HK-2 (cell line): Measurements from ENCODE around the gene KCTD1.
"Not testable (repeated sequence)": the region's sequence is repeated elsewhere in the genome, so short reads cannot be mapped to it uniquely, and the experiment has no call there.

Source experiments
- DNase-seq: peaks from one replicate; pipeline ENCODE4 v3.0.0-alpha.2; 2018; ENCODE audit not compliant: unreplicated experiment

KCTD1 gene

GRCh38 chr18:26458526-26459232 lies 89.7 kb downstream of the KCTD1 start:
- no peak for DNase-seq

GRCh38 chr18:26457611-26458353 lies 90.6 kb downstream of the KCTD1 start:
- DNase-seq = no peak

- no peak for DNase-seq
These were observed 91.2 kb downstream of the KCTD1 start for GRCh38 chr18:26457195-26457594.

- DNase-seq = no peak
These were observed 92.3 kb downstream of the KCTD1 start for GRCh38 chr18:26456070-26456491.

- DNase-seq = no peak
These were observed 92.7 kb downstream of the KCTD1 start for GRCh38 chr18:26455639-26456038.

DNA sequence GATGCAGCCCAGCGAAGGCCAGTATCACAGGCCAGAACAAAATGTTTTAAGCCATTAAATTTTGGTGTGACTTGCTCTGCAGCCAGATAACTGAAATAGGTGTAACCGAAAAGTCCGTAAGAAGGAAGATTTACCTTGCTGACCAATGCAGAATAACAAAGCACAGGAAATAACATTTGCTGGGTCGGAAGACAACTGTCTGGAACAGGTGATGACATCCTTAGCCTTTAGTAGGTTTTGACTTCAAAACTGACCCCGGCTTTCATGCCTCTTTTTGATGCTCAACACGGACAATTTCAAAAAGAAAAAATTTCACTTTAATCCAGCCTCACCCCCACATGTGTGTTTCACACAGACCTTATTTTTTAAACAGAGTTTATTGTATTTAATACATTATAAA lies 93.7 kb downstream of the KCTD1 start:
- DNase-seq = no peak

DNA sequence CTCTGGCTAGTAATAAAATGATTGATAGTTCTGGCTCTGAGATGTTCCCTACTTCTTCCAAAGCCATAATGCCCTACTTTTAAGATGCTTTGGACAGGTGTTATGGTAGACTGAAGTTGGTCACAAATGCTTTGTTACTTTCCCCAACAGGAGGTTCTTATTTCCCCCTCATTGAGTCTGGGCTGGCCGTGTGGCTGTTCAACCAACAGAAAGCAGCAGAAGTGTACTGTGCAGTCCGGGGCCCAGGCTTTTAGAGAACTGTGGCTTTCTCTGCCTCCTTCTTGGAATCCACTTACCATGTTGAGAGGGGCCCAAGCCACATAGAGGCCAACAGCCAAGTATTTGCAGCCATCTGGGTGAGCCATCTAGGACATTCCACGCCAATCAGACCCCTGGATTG lies 94.2 kb downstream of the KCTD1 start:
- no peak for DNase-seq

DNA sequence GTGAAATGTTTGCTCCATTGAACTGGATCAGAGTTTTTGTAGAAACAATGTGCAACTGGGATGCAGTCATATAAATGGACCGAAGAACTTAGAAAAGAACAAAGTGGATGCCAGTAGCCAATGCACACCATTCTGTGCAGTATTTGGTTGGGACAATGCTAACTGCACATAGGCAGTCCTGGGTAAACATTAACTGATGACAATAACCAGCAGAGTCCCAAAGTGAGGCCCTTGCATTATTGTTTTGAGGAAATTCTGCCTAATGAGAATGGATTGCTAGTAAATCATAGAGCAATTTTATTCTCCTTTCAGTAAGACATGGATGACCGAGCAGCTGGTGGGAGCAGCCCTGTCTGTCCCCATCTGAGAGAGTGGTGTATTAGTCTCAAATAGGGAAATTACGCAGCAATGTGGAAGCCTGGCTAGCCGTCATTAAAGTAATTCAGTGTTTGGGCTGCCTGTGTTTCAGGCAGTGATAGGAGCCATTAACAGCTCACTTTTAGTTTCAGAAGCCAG lies 94.9 kb downstream of the KCTD1 start:
- DNase-seq = peak; percentile 40

DNA sequence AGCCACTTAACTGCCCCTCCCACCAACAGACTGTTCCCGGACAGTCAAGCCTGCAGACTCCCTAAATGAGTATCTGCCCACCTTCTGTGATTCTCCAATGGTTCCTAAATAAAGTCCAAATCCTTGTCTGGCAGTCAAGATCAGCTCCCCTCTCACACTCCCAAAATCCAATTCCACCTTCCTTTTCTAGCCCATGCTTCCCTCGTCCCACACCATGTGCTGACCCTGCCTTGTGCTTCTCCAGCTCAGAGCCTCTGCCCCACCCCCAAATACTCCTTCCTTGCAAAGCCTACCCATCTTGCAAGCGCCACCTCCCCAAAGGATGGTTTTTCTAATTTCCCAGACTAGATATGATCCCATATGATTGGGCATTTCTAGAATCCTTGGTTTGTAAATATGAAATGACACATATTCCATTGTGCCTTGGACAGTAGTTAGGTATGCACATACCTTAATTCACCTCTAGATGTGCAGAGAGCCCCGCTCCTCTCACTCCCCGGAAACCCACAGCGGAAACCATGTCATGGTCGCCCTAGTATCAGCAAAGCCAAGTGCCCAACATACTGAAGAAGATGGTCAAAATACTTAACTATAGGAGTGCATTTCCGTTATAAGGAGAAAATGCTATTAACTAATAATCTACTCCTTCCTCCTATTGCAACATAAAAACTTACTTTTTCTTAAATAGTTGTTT lies 97.2 kb downstream of the KCTD1 start:
- DNase-seq = no peak

GRCh38 chr18:26448714-26449159 lies 99.6 kb downstream of the KCTD1 start:
- no peak for DNase-seq

DNA sequence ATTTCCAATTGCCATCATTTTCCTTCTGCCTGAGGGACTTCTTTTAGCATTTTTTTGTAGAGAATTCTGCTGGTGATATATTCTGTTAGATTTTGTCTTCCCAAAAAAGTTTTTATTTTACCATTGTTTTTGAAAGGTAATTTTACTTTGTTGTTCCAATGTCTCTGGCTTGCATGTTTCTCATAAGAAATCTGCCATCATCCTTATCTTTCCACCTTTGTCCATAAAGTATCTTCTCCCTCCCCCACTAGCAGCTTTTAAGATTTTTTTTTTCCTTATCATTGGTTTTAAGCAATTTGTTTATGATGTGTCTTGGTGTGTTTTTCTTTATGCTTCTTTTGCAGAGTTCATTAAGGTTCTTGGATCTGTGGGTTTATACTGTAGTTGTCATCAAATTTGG lies 104.5 kb downstream of the KCTD1 start:
- no peak for DNase-seq

DNA sequence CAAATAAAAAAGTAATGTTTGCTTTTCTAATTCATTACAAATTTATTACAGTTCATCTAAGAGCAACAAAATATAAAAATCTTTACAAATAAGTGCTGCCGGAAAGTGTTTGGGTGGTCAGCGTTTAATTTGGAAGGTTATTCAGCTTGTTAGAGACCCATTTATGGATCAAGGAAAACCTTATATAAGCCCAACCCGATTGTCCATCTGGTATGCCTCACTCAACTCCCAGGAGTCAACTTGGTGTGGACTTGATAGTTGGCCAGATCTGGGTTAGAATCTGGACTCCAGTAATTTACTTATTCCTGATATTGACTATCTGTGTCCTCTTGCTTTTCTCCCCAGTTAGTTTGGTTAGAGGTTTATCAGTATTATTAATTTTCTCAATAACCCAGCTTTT lies 106.2 kb downstream of the KCTD1 start:
- DNase-seq = no peak

- no peak for DNase-seq
These were observed 107.7 kb downstream of the KCTD1 start for GRCh38 chr18:26440644-26441043.

GRCh38 chr18:26439537-26439936 lies 108.8 kb downstream of the KCTD1 start:
- DNase-seq = no peak

DNA sequence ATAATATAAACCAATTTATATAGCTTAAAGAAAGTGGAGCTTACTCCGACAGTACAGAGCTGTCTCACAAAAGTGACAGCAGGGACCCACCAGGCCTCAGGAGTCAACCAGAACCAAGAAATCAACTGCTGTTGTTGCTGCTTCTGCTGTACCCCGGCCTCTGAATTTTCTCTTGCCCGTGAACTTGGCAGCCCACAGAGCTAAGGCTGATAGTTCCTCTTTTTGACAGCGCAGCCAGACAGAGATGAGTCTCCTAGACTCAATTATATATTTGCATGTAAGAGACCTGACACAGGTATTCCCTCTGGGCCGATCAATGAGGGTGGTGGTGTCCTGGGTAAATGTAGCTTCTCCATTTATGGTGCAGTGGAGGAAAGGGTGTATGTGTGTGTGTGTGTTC lies 109.4 kb downstream of the KCTD1 start:
- no peak for DNase-seq

DNA sequence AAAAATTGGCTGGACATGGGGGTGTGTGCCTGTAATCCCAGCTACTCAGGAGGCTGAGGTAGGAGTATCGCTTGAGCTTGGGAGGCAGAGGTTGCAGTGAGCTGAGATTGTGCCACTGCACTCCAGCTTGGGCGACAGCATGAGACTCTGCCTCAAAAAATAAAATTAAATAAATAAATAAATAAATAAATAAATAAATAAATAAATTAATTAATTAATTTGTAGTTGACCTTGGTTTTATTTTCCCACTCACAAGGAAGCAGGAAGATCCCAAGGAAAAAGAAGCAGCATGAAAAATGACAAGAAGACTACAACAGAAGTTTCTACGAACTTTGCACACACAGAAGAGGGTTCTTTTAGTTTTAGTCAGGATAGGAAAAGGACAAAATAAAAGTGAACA lies 110.7 kb downstream of the KCTD1 start:
- DNase-seq = not testable (repeated sequence)

DNA sequence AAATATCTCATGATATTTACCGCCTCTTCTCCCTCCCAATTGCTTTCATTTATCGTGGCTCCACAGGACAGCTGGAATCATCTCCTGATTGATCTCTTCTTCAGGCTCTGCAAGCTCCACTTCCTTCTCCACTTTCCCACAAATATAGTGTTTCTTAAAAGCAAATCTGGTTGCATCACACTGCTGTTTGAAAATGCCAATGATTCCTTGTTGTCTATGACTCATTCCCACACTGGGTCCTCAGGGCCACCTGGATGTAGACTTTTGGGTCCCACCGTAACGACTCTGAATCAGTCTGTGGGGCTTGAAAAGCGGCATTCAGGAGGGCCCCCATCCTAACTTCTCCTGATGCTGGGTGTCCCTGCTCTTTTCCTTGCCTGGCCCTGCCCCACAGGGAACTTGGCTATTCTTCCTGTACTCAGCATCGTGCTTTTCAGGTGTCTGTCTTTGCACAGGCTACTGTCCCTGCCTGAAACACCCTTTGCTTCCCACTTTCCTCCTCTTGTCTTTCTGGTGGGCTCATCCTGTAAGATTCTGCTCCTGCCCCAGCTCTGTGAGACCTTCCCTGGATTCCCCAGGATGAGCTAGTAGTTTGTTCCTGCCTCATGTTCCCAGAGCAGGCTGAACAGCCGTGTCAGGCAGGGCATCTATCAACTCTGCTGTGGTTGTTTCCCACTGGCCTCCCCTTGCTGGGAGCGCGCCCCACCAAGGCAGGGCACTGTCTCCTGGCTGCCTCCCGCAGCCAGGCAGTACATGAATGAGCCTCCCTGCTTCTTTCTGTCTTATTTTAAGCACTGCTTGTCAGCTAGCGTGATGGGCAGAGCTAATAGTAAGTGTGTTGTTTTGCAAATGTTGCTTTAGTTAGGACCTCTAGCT lies 111.9 kb downstream of the KCTD1 start:
- DNase-seq = no peak

DNA sequence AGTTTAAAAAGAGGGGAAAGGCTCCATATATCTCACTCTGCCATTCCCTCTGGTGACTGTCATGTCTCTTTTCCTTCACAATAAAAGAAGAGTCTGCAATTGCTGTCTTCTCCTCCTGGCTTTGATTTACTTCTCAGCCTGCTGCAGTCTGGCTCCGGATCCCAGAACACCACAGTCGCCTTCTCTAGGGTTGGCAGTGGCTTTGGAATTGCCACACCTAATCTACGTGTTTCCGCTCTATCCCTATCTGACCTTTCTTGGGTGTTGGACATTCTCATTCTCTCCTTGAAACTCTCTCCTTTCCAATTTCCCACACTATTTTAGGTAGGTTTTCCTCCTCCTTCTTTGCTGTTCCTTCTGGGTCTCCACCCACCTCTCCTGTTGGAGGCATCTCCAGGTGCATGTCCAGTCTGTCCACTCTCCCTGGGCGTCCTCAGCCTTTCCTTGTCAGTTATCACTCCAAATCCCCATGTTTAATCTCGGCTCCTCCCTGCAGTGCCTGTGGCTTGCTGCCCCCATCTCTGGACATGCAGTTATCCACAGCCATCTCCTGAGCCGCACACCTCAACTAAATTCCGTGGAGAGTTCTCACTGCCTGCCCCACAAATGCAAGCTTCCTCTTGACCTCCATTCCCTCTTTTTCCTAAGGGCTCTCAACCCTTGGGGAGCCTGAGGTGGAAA lies 112.8 kb downstream of the KCTD1 start:
- DNase-seq = no peak

GRCh38 chr18:26434887-26435286 lies 113.5 kb downstream of the KCTD1 start:
- no peak for DNase-seq

DNA sequence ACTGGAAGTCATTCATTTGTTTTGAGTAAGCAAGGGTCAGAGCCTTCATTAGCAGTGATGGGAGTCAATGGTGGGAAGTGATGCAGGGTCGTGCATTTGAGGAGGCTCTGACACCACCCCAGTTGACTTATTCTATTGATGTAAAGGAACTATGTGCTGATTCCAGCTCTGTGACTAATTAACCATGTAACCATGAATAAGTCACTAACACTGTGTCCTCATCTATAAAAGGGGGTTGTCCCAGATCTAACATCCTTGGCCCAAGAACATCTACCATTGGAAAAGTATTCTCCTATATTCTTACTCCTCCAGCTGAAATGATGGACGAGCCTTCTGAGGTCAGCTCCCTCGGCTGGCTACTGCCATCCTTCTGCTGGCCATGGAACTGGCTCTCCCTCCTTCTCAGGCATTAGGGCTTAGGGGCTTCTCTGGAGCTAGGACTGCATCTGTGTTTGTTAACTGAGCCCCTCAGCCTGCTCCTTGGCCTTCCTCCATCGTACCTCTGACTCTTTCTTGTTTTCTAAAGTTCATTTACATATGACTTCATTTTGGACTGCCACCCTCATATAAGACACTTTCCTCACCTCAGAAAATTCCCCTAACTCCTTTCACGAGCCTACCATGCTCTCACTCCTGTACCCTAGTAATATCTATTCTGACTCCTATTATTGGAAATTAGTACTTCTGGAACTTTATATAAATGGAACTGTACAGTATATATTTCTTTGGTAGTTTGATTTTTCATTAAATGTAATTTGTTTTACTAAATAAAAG lies 115.5 kb downstream of the KCTD1 start:
- DNase-seq = no peak
